Measurements from ENCODE around the gene FLG. TPM values are rescaled to one million over a fixed set of nuclear protein-coding genes. Genes with fewer than 3 reads are reported as not detected.
A peak's percentile ranks its signal among the peaks of the same experiment; 100 is the strongest.
"Not testable (repeated sequence)": the region's sequence is repeated elsewhere in the genome, so short reads cannot be mapped to it uniquely, and the experiment has no call there.

FLG gene
- total RNA-seq, 2 experiments from 2014 or later = not detected

DNA sequence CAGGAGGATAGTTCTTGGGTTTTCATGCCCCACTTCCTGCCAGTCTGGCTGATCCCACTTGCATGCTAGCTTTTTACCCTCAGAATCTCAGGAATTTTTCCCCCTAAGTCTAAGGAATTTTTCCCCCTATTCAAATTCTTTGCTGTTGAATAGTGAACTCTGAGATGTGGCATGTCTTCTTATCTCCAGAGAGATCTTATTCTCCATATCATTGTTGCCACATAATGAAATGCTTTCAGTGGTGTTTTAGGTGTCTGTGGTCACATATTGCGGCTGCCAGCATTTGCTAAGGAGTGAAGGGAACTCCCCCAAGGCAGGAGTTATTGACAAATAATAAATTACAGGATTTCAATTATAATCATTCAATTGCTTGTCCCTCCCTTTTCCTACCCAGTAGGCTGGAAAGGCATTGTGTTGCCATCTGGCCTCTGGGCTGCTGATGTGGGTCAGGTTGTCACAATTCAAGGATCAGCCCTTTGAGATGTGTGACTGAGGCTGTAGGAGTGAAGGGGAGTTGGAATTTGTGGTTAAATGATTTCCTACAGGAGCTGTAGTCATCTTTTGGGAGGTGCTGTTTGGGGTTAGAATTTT is 3.9 kb upstream of the FLG start:
- CTCF ChIA-PET = no interaction called here
- no peak for DNase-seq
- no peaks in the 10 kb centered on the region for H3K4me1 Mint-ChIP-seq (ENCODE audit: low read depth)
- no peak overlapping the region for H3K27ac Mint-ChIP-seq
- H3K9me3 Mint-ChIP-seq = no peaks in the 10 kb centered on the region
- H3K27me3 Mint-ChIP-seq (ENCODE audit: low read depth) = peaks cover 8% of the 10 kb centered on the region
- no peaks in the 10 kb centered on the region for H3K36me3 Mint-ChIP-seq (ENCODE audit: low read depth)
- intact Hi-C loops (cut with micrococcal nuclease) = no loop called here
- H3K4me3 Mint-ChIP-seq = no peak overlapping the region

DNA sequence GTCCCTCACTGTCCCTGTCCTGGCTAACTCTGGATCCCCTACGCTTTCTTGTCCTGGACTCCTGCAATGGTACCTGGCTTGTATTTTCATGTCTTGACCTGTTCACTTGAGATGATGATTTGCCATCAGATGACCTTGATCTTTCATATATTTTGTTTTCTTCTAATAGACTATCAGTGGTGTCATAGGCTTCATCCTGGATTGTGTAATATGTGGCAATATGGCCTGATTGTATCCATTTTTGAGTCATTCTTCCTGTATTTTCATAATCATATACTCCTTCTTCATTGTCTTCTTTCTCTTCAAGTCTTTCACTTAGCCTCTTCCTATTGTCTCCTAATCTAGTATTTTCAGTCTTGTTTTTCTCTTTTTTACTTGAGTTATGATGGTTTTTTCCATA is 11.1 kb downstream of the FLG start:
- DNase-seq = no peak
- Mint-ChIP-seq H3K27ac (no peak overlapping the region), H3K4me3 (no peak overlapping the region), H3K36me3 (ENCODE audit: low read depth) (no peaks in the 10 kb centered on the region), H3K9me3 (no peaks in the 10 kb centered on the region), H3K27me3 (ENCODE audit: low read depth) (peaks cover 10% of the 10 kb centered on the region), H3K4me1 (ENCODE audit: low read depth) (no peaks in the 10 kb centered on the region)
- CTCF ChIA-PET = no interaction called here
- intact Hi-C loops (cut with micrococcal nuclease) = no loop called here

DNA sequence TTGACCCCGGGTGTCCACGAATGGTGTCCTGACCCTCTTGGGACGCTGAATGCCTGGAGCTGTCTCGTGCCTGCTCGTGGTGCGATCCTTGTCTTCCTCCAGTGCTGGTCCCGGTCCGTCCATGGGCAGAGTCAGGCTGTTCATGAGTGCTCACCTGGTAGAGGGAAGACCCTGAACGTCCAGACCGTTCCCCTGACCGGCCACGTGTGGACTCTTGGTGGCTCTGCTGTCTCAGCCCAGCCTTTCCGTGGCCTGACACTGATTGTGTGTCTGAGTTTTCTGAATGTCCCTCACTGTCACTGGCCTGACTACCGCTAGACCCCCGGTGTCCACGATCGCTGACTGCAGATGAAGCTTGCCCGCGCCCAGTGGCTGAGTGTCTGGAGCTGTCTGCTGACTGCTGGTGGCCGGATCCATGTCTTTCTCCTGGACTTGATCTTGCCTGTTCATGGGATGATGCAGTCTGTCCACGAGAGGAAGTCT is 11.7 kb downstream of the FLG start:
- H3K4me1 Mint-ChIP-seq (ENCODE audit: low read depth) = no peaks in the 10 kb centered on the region
- H3K27ac Mint-ChIP-seq = no peak overlapping the region
- H3K9me3 Mint-ChIP-seq = no peaks in the 10 kb centered on the region
- H3K36me3 Mint-ChIP-seq (ENCODE audit: low read depth) = no peaks in the 10 kb centered on the region
- no peak for DNase-seq
- CTCF ChIA-PET = no interaction called here
- H3K27me3 Mint-ChIP-seq (ENCODE audit: low read depth) = peaks cover 10% of the 10 kb centered on the region
- no peak overlapping the region for H3K4me3 Mint-ChIP-seq
- intact Hi-C loops (cut with micrococcal nuclease) = no loop called here

DNA sequence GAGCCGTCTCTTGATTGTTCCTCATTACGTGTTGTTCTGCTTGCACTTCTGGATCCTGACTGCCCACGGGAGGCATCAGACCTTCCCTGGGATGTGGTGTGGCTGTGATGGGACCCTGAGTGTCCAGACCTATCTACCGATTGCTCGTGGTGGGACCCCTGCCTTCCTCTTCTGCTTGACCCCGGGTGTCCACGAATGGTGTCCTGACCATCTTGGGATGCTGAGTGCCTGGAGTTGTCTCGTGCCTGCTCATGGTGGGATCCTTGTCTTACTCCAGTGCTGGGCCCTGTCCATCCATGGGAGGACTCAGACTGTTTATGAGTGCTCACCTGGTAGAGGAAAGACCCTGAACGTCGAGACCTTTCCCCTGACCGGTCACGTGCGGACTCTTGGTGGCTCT is 12.9 kb downstream of the FLG start:
- H3K4me3 Mint-ChIP-seq; H3K4me1 Mint-ChIP-seq (ENCODE audit: low read depth); intact Hi-C loops (cut with micrococcal nuclease): not testable (repeated sequence)

DNA sequence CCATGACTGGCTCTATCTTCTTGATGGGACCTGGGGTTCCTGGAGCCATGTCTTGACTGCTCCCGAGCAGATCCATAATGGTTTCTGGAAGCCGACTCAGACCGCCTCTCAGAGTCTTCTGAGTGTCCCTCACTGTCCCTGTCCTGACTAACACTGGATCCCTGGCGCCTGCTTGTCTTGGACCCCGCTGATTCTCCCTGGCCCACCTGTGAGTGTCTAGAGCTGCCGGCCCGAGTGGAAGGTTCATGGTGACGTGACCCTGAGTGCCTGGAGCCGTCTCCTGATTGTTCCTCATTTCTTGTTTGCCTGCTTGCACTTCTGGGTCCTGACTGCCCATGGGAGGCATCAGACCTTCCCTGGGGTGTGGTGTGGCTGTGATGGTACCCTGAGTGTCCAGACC is 15.1 kb downstream of the FLG start:
- CTCF ChIA-PET = no interaction called here
- H3K4me3 Mint-ChIP-seq = no peak overlapping the region

More for the DNA sequence above, 12.9 kb downstream of the FLG start:
- H3K27me3 Mint-ChIP-seq (ENCODE audit: low read depth); CTCF ChIA-PET; H3K27ac Mint-ChIP-seq; DNase-seq; H3K9me3 Mint-ChIP-seq; H3K36me3 Mint-ChIP-seq (ENCODE audit: low read depth): not testable (repeated sequence)

DNA sequence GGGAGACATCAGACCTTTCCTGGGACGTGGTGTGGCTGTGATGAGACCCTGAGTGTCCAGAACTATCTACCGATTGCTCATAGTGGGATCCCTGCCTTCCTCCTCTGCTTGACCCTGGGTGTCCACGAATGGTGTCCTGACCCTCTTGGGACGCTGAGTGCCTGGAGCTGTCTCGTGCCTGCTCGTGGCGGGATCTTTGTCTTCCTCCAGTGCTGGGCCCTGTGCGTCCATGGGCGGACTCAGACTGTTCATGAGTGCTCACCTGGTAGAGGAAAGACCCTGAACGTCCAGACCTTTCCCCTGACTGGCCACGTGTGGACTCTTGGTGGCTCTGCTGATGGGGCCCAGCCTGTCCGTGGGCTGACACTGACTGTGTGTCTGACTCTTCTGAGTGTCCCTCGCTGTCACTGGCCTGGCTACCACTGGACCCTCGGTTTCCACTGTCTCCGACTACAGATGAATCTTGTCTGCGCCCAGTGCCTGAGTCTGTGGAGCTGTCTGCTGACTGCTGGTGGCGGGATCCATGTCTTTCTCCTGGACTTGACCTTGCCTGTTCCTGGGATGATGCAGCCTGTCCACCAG is 15.6 kb downstream of the FLG start:
- H3K4me3 Mint-ChIP-seq; H3K27ac Mint-ChIP-seq; H3K9me3 Mint-ChIP-seq; CTCF ChIA-PET; intact Hi-C loops (cut with micrococcal nuclease); H3K36me3 Mint-ChIP-seq (ENCODE audit: low read depth); H3K27me3 Mint-ChIP-seq (ENCODE audit: low read depth); H3K4me1 Mint-ChIP-seq (ENCODE audit: low read depth); DNase-seq: not testable (repeated sequence)

More for the DNA sequence above, 15.1 kb downstream of the FLG start:
- Mint-ChIP-seq H3K27ac (no peak overlapping the region), H3K4me1 (ENCODE audit: low read depth) (no peaks in the 10 kb centered on the region), H3K9me3 (no peaks in the 10 kb centered on the region), H3K27me3 (ENCODE audit: low read depth) (peaks cover 10% of the 10 kb centered on the region), H3K36me3 (ENCODE audit: low read depth) (no peaks in the 10 kb centered on the region)
- no peak for DNase-seq
- intact Hi-C loops (cut with micrococcal nuclease) = no loop called here

DNA sequence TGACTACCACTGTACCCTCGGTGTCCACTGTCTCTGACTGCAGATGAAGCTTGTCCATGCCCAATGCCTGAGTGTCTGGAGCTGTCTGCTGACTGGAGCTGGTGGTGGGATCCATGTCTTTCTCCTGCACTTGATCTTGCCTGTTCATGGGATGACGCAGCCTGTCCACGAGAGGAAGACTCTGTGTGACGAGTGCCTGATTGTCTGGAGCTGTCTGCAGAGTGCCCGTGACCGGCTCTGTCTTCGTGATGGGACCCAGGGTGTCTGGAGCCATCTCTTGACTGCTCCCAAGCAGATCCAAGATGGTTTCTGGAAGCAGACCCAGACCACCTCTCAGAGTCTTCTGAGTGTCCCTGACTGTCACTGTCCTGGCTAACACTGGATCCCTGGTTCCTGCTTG is 16.3 kb downstream of the FLG start:
- H3K27me3 Mint-ChIP-seq (ENCODE audit: low read depth); CTCF ChIA-PET; H3K4me1 Mint-ChIP-seq (ENCODE audit: low read depth); H3K27ac Mint-ChIP-seq; H3K36me3 Mint-ChIP-seq (ENCODE audit: low read depth); intact Hi-C loops (cut with micrococcal nuclease); H3K4me3 Mint-ChIP-seq; DNase-seq; H3K9me3 Mint-ChIP-seq: not testable (repeated sequence)

DNA sequence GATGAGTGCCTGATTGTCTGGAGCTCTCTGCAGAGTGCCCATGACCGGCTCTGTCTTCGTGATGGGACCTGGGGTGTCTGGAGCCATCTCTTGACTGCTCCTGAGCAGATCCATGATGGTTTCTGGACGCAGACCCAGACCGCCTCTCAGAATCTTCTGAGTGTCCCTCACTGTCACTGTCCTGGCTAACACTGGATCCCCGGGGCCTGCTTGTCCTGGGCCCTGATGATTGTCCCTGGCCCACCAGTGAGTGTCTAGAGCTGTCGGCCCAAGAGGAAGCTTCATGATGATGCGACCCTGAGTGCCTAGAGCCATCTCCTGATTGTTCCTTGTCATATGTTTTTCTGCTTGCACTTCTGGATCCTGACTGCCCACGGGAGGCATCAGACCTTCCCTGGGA is 17.1 kb downstream of the FLG start:
- not testable (repeated sequence) for H3K36me3 Mint-ChIP-seq (ENCODE audit: low read depth)

DNA sequence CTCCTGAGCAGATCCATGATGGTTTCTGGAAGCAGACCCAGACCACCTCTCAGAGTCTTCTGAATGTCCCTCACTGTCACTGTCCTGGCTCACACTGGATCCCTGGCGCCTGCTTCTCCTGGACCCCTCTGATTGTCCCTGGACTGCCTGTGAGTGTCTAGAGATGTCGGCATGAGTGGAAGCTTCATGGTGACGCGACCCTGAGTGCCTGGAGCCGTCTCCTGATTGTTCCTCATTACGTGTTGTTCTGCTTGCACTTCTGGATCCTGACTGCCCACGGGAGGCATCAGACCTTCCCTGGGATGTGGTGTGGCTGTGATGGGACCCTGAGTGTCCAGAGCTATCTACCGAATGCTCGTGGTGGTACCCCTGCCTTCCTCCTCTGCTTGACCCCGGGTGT is 18.9 kb downstream of the FLG start:
- H3K27me3 Mint-ChIP-seq (ENCODE audit: low read depth); DNase-seq; H3K4me1 Mint-ChIP-seq (ENCODE audit: low read depth); CTCF ChIA-PET; H3K4me3 Mint-ChIP-seq; intact Hi-C loops (cut with micrococcal nuclease); H3K36me3 Mint-ChIP-seq (ENCODE audit: low read depth); H3K27ac Mint-ChIP-seq; H3K9me3 Mint-ChIP-seq: not testable (repeated sequence)

More for the DNA sequence above, 17.1 kb downstream of the FLG start:
- CTCF ChIA-PET; H3K9me3 Mint-ChIP-seq; H3K4me3 Mint-ChIP-seq; H3K4me1 Mint-ChIP-seq (ENCODE audit: low read depth); intact Hi-C loops (cut with micrococcal nuclease); DNase-seq; H3K27me3 Mint-ChIP-seq (ENCODE audit: low read depth): not testable (repeated sequence)
- H3K27ac Mint-ChIP-seq = peak overlapping the region; percentile 27

DNA sequence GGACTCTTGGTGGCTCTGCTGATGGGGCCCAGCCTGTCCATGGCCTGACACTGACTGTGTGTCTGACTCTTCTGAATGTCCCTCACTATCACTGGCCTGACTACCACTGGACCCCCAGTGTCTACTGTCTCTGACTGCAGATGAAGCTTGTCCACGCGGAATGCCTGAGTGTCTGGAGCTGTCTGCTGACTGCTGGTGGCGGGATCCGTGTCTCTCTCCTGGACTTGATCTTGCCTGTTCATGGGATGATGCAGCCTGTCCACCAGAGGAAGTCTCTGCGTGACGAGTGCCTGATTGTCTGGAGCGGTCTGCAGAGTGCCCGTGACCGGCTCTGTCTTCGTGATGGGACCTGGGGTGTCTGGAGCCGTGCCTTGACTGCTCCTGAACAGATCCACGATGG is 20.3 kb downstream of the FLG start:
- intact Hi-C loops (cut with micrococcal nuclease); H3K27me3 Mint-ChIP-seq (ENCODE audit: low read depth); CTCF ChIA-PET; H3K36me3 Mint-ChIP-seq (ENCODE audit: low read depth); H3K27ac Mint-ChIP-seq; H3K4me1 Mint-ChIP-seq (ENCODE audit: low read depth); H3K9me3 Mint-ChIP-seq; H3K4me3 Mint-ChIP-seq; DNase-seq: not testable (repeated sequence)

DNA sequence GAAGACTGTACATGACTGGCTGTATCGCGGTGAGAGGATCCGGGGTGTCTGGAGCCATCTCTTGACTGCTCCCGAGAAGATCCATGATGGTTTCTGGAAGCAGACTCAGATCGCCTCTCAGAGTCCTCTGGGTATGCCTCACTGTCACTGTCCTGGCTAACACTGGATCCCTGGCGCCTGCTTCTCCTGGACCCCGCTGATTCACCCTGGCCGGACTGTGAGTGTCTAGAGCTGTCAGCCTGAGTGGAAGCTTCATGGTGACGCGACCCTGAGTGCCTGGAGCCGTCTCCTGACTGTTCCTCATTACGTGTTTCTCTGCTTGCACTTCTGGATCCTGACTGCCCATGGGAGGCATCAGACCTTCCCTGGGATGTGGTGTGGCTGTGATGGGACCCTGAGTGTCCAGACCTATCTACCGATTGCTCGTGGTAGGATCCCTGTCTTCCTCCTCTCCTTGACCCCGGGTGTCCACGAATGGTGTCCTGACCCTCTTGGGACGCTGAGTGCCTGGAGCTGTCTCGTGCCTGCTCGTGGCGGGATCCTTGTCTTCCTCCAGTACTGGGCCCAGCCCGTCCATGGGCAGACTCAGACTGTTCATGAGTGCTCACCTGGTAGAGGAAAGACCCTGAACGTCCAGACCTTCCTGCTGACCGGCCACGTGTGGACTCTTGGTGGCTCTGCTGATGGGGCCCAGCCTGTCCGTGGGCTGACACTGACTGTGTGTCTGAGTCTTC is 21.7 kb downstream of the FLG start:
- H3K4me3 Mint-ChIP-seq; H3K4me1 Mint-ChIP-seq (ENCODE audit: low read depth); H3K36me3 Mint-ChIP-seq (ENCODE audit: low read depth); H3K27me3 Mint-ChIP-seq (ENCODE audit: low read depth); intact Hi-C loops (cut with micrococcal nuclease); H3K9me3 Mint-ChIP-seq; DNase-seq; H3K27ac Mint-ChIP-seq; CTCF ChIA-PET: not testable (repeated sequence)

DNA sequence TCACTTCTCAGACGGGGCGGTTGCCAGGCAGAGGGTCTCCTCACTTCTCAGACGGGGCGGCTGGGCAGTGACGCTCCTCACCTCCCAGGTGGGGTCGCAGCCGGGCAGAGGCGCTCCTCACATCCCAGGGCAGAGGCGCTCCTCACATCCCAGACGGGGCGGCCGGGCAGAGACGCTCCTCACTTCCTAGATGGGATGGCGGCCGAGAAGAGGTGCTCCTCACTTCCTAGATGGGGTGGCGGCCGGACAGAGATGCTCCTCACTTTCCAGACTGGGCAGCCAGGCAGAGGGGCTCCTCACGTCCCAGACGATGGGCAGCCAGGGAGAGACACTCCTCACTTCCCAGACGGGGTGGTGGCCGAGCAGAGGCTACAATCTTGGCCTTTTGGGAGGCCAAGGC is 68.6 kb downstream of the FLG start:
- CTCF ChIA-PET; H3K27me3 Mint-ChIP-seq (ENCODE audit: low read depth); H3K4me3 Mint-ChIP-seq; DNase-seq; H3K27ac Mint-ChIP-seq; H3K36me3 Mint-ChIP-seq (ENCODE audit: low read depth); H3K4me1 Mint-ChIP-seq (ENCODE audit: low read depth); H3K9me3 Mint-ChIP-seq; intact Hi-C loops (cut with micrococcal nuclease): not testable (repeated sequence)

Measured in activated naive CD4-positive, alpha-beta T cell treated with anti-CD3 and anti-CD28 coated beads for 36 hours (primary cell).